ENCODE data around the gene PCDH15.

The PCDH15 gene

GRCh38 chr10:53852450-53853175 is 948.4 kb downstream of the PCDH15 start:
- Histone ChIP-seq H3K36me3 (ENCODE audit: control insufficient read depth in 1 of 2, insufficient read depth in 2 of 2, low read length in 2 of 2) (no peaks in the 10 kb centered on the region), H3K4me3 (ENCODE audit: low read depth in 1 of 2, low read length in 2 of 2) (no peak overlapping the region), H3K27me3 (ENCODE audit: control insufficient read depth in 1 of 2, insufficient read depth in 2 of 2, low read length in 2 of 2) (no peaks in the 10 kb centered on the region), H3K4me1 (ENCODE audit: control insufficient read depth in 1 of 2, insufficient read depth in 2 of 2, low read length in 2 of 2) (no peaks in the 10 kb centered on the region), H3K9me3 (ENCODE audit: control insufficient read depth in 1 of 2, low read length in 2 of 2) (no peaks in the 10 kb centered on the region), H3K27ac (ENCODE audit: low read depth, low read length) (no peak overlapping the region), H3K9ac (ENCODE audit: low read depth in 1 of 2, low read length in 2 of 2) (no peak overlapping the region)

GRCh38 chr10:53846809-53847208 is 954.2 kb downstream of the PCDH15 start:
- H3K9ac ChIP-seq (ENCODE audit: low read depth in 1 of 2, low read length in 2 of 2), result no peak overlapping the region
- H3K9me3 ChIP-seq (ENCODE audit: control insufficient read depth in 1 of 2, low read length in 2 of 2), result no peaks in the 10 kb centered on the region
- H3K27ac ChIP-seq (ENCODE audit: low read depth, low read length), result no peak overlapping the region
- H3K4me3 ChIP-seq (ENCODE audit: low read depth in 1 of 2, low read length in 2 of 2), result no peak overlapping the region
- H3K4me1 ChIP-seq (ENCODE audit: control insufficient read depth in 1 of 2, insufficient read depth in 2 of 2, low read length in 2 of 2), result no peaks in the 10 kb centered on the region
- no peaks in the 10 kb centered on the region for H3K36me3 ChIP-seq (ENCODE audit: control insufficient read depth in 1 of 2, insufficient read depth in 2 of 2, low read length in 2 of 2)
- no peaks in the 10 kb centered on the region for H3K27me3 ChIP-seq (ENCODE audit: control insufficient read depth in 1 of 2, insufficient read depth in 2 of 2, low read length in 2 of 2)

- Histone ChIP-seq H3K27ac (ENCODE audit: low read depth, low read length) (no peak overlapping the region), H3K9ac (ENCODE audit: low read depth in 1 of 2, low read length in 2 of 2) (no peak overlapping the region), H3K27me3 (ENCODE audit: control insufficient read depth in 1 of 2, insufficient read depth in 2 of 2, low read length in 2 of 2) (no peaks in the 10 kb centered on the region), H3K4me3 (ENCODE audit: low read depth in 1 of 2, low read length in 2 of 2) (no peak overlapping the region), H3K9me3 (ENCODE audit: control insufficient read depth in 1 of 2, low read length in 2 of 2) (no peaks in the 10 kb centered on the region), H3K4me1 (ENCODE audit: control insufficient read depth in 1 of 2, insufficient read depth in 2 of 2, low read length in 2 of 2) (no peaks in the 10 kb centered on the region), H3K36me3 (ENCODE audit: control insufficient read depth in 1 of 2, insufficient read depth in 2 of 2, low read length in 2 of 2) (no peaks in the 10 kb centered on the region)
These were observed 957.2 kb downstream of the PCDH15 start for GRCh38 chr10:53843736-53844362.

- no peak overlapping the region for H3K9ac ChIP-seq (ENCODE audit: low read depth in 1 of 2, low read length in 2 of 2)
These were observed 959.4 kb downstream of the PCDH15 start for GRCh38 chr10:53841483-53842145.

GRCh38 chr10:53840653-53841052 is 960.4 kb downstream of the PCDH15 start:
- H3K9ac ChIP-seq (ENCODE audit: low read depth in 1 of 2, low read length in 2 of 2), result no peak overlapping the region

More at GRCh38 chr10:53841483-53842145, 959.4 kb downstream of the PCDH15 start:
- H3K27me3 ChIP-seq (ENCODE audit: control insufficient read depth in 1 of 2, insufficient read depth in 2 of 2, low read length in 2 of 2), result no peaks in the 10 kb centered on the region
- no peaks in the 10 kb centered on the region for H3K9me3 ChIP-seq (ENCODE audit: control insufficient read depth in 1 of 2, low read length in 2 of 2)
- no peak overlapping the region for H3K27ac ChIP-seq (ENCODE audit: low read depth, low read length)
- H3K36me3 ChIP-seq (ENCODE audit: control insufficient read depth in 1 of 2, insufficient read depth in 2 of 2, low read length in 2 of 2), result no peaks in the 10 kb centered on the region
- H3K4me3 ChIP-seq (ENCODE audit: low read depth in 1 of 2, low read length in 2 of 2), result no peak overlapping the region
- H3K4me1 ChIP-seq (ENCODE audit: control insufficient read depth in 1 of 2, insufficient read depth in 2 of 2, low read length in 2 of 2), result no peaks in the 10 kb centered on the region

GRCh38 chr10:53839440-53840039 is 961.5 kb downstream of the PCDH15 start:
- H3K4me1 ChIP-seq (ENCODE audit: control insufficient read depth in 1 of 2, insufficient read depth in 2 of 2, low read length in 2 of 2), result no peaks in the 10 kb centered on the region
- no peak overlapping the region for H3K27ac ChIP-seq (ENCODE audit: low read depth, low read length)
- no peak overlapping the region for H3K9ac ChIP-seq (ENCODE audit: low read depth in 1 of 2, low read length in 2 of 2)
- no peaks in the 10 kb centered on the region for H3K9me3 ChIP-seq (ENCODE audit: control insufficient read depth in 1 of 2, low read length in 2 of 2)
- no peaks in the 10 kb centered on the region for H3K36me3 ChIP-seq (ENCODE audit: control insufficient read depth in 1 of 2, insufficient read depth in 2 of 2, low read length in 2 of 2)
- H3K4me3 ChIP-seq (ENCODE audit: low read depth in 1 of 2, low read length in 2 of 2), result no peak overlapping the region
- H3K27me3 ChIP-seq (ENCODE audit: control insufficient read depth in 1 of 2, insufficient read depth in 2 of 2, low read length in 2 of 2), result no peaks in the 10 kb centered on the region

More at GRCh38 chr10:53840653-53841052, 960.4 kb downstream of the PCDH15 start:
- no peak overlapping the region for H3K27ac ChIP-seq (ENCODE audit: low read depth, low read length)
- H3K36me3 ChIP-seq (ENCODE audit: control insufficient read depth in 1 of 2, insufficient read depth in 2 of 2, low read length in 2 of 2), result no peaks in the 10 kb centered on the region
- no peaks in the 10 kb centered on the region for H3K9me3 ChIP-seq (ENCODE audit: control insufficient read depth in 1 of 2, low read length in 2 of 2)
- H3K4me3 ChIP-seq (ENCODE audit: low read depth in 1 of 2, low read length in 2 of 2), result no peak overlapping the region
- no peaks in the 10 kb centered on the region for H3K27me3 ChIP-seq (ENCODE audit: control insufficient read depth in 1 of 2, insufficient read depth in 2 of 2, low read length in 2 of 2)
- H3K4me1 ChIP-seq (ENCODE audit: control insufficient read depth in 1 of 2, insufficient read depth in 2 of 2, low read length in 2 of 2), result no peaks in the 10 kb centered on the region

- Histone ChIP-seq H3K4me3 (ENCODE audit: low read depth in 1 of 2, low read length in 2 of 2) (no peak overlapping the region), H3K27me3 (ENCODE audit: control insufficient read depth in 1 of 2, insufficient read depth in 2 of 2, low read length in 2 of 2) (no peaks in the 10 kb centered on the region), H3K27ac (ENCODE audit: low read depth, low read length) (no peak overlapping the region), H3K4me1 (ENCODE audit: control insufficient read depth in 1 of 2, insufficient read depth in 2 of 2, low read length in 2 of 2) (no peaks in the 10 kb centered on the region), H3K36me3 (ENCODE audit: control insufficient read depth in 1 of 2, insufficient read depth in 2 of 2, low read length in 2 of 2) (no peaks in the 10 kb centered on the region), H3K9ac (ENCODE audit: low read depth in 1 of 2, low read length in 2 of 2) (no peak overlapping the region), H3K9me3 (ENCODE audit: control insufficient read depth in 1 of 2, low read length in 2 of 2) (no peaks in the 10 kb centered on the region)
These were observed 964.4 kb downstream of the PCDH15 start for GRCh38 chr10:53836638-53837037.

GRCh38 chr10:53833908-53834307 is 967.1 kb downstream of the PCDH15 start:
- Histone ChIP-seq H3K36me3 (ENCODE audit: control insufficient read depth in 1 of 2, insufficient read depth in 2 of 2, low read length in 2 of 2) (no peaks in the 10 kb centered on the region), H3K27me3 (ENCODE audit: control insufficient read depth in 1 of 2, insufficient read depth in 2 of 2, low read length in 2 of 2) (no peaks in the 10 kb centered on the region), H3K4me3 (ENCODE audit: low read depth in 1 of 2, low read length in 2 of 2) (no peak overlapping the region)

GRCh38 chr10:53827261-53827660 is 973.8 kb downstream of the PCDH15 start:
- Histone ChIP-seq H3K27ac (ENCODE audit: low read depth, low read length) (no peak overlapping the region), H3K4me3 (ENCODE audit: low read depth in 1 of 2, low read length in 2 of 2) (no peak overlapping the region), H3K27me3 (ENCODE audit: control insufficient read depth in 1 of 2, insufficient read depth in 2 of 2, low read length in 2 of 2) (no peaks in the 10 kb centered on the region), H3K9me3 (ENCODE audit: control insufficient read depth in 1 of 2, low read length in 2 of 2) (no peaks in the 10 kb centered on the region), H3K36me3 (ENCODE audit: control insufficient read depth in 1 of 2, insufficient read depth in 2 of 2, low read length in 2 of 2) (no peaks in the 10 kb centered on the region), H3K9ac (ENCODE audit: low read depth in 1 of 2, low read length in 2 of 2) (no peak overlapping the region), H3K4me1 (ENCODE audit: control insufficient read depth in 1 of 2, insufficient read depth in 2 of 2, low read length in 2 of 2) (no peaks in the 10 kb centered on the region)

More at GRCh38 chr10:53833908-53834307, 967.1 kb downstream of the PCDH15 start:
- no peak overlapping the region for H3K27ac ChIP-seq (ENCODE audit: low read depth, low read length)
- no peaks in the 10 kb centered on the region for H3K9me3 ChIP-seq (ENCODE audit: control insufficient read depth in 1 of 2, low read length in 2 of 2)
- H3K4me1 ChIP-seq (ENCODE audit: control insufficient read depth in 1 of 2, insufficient read depth in 2 of 2, low read length in 2 of 2), result no peaks in the 10 kb centered on the region
- no peak overlapping the region for H3K9ac ChIP-seq (ENCODE audit: low read depth in 1 of 2, low read length in 2 of 2)

All from duodenal mucosa (tissue), 2 donors.